OCI-LY7 (cell line): ENCODE measurements around the gene CD164L2. TPM values are rescaled to one million over a fixed set of nuclear protein-coding genes. Genes with fewer than 3 reads are reported as not detected.

Source experiments
- BruUV-seq: library from RNA; stranded (reverse); fragments of 400-500 nt; replicated peaks from 2 replicates; lab custom pipeline; 2021; lab: Mats Ljungman, UMichigan
- CTCF ChIA-PET: fragments of 300-600 bp; sonication (Branson Sonifier 250); formaldehyde crosslinking; loops from one replicate; lab custom pipeline; 2022; ENCODE audit warnings: antibody characterized with exemption; ENCODE audit not compliant: unreplicated experiment; lab: Charles Lee
- POLR2A ChIA-PET: fragments of 300-600 bp; sonication (Branson Sonifier 250); formaldehyde crosslinking; loops from one replicate; lab custom pipeline; 2022; ENCODE audit warnings: antibody characterized with exemption; lab: Charles Lee
- DNase-seq: peaks from one replicate; pipeline ENCODE4 v3.0.0-alpha.2; 2015; ENCODE audit warnings: low spot score
- H2AFZ ChIP-seq: fragments of 200-600 bp; sonication (generic), shearing (Covaris generic); 2 replicates; pipeline ENCODE4 v1.6.1; 2014; ENCODE audit warnings: mild to moderate bottlenecking, antibody characterized with exemption, low read length, moderate library complexity
- H3K27ac ChIP-seq: fragments of 200-600 bp; sonication (generic); 2 replicates; pipeline ENCODE4 v1.5.1; 2014; ENCODE audit warnings: mixed run types, low read depth, mild to moderate bottlenecking, moderate library complexity, low read length, inconsistent platforms; ENCODE audit not compliant: poor library complexity, severe bottlenecking
- H3K36me3 ChIP-seq: fragments of 200-600 bp; sonication (generic); 2 replicates; pipeline ENCODE4 v1.6.1; 2014; ENCODE audit warnings: mild to moderate bottlenecking, antibody characterized with exemption, low read length, moderate library complexity, mixed read lengths; ENCODE audit not compliant: insufficient read depth
- H3K4me1 ChIP-seq: fragments of 200-600 bp; sonication (generic); 2 replicates; pipeline ENCODE4 v1.5.1; 2014; ENCODE audit warnings: mild to moderate bottlenecking, low read length; ENCODE audit not compliant: insufficient read depth, poor library complexity, severe bottlenecking
- H3K4me2 ChIP-seq: fragments of 200-600 bp; sonication (generic); 2 replicates; pipeline ENCODE4 v1.6.1; 2014; ENCODE audit warnings: mild to moderate bottlenecking, low read length
- H3K4me3 ChIP-seq: fragments of 200-600 bp; sonication (generic); 2 replicates; pipeline ENCODE4 v1.5.1; 2014; ENCODE audit warnings: mild to moderate bottlenecking, low read depth, low read length; ENCODE audit not compliant: poor library complexity, severe bottlenecking
- H3K79me2 ChIP-seq: fragments of 200-600 bp; sonication (generic); 2 replicates; pipeline ENCODE4 v1.6.1; 2016; ENCODE audit warnings: low read depth, mild to moderate bottlenecking, low read length, moderate library complexity, mixed read lengths; ENCODE audit not compliant: insufficient read depth
- H3K9me2 ChIP-seq: fragments of 200-600 bp; sonication (generic); 2 replicates; pipeline ENCODE4 v1.6.1; 2016; ENCODE audit warnings: mild to moderate bottlenecking, low read length, mixed read lengths; ENCODE audit not compliant: insufficient read depth
- H3K9me3 ChIP-seq: fragments of 200-600 bp; sonication (generic); 2 replicates; pipeline ENCODE4 v1.6.1; 2014; ENCODE audit warnings: mild to moderate bottlenecking, mixed run types, low read length, mixed read lengths
- H4K20me1 ChIP-seq: fragments of 200-600 bp; sonication (generic); 2 replicates; pipeline ENCODE4 v1.6.1; 2014; ENCODE audit warnings: mild to moderate bottlenecking, antibody characterized with exemption, low read length, moderate library complexity, mixed read lengths; ENCODE audit not compliant: insufficient read depth
- CTCF ChIP-seq: fragments of 200-600 bp; sonication (generic); conservative IDR thresholded peaks from 2 replicates; pipeline ENCODE4 v1.5.1; 2014; ENCODE audit warnings: mild to moderate bottlenecking, antibody characterized with exemption, low read length, moderate library complexity, mixed read lengths
- EZH2phosphoT487 ChIP-seq: fragments of 200-600 bp; sonication (generic); IDR thresholded peaks from 2 replicates; pipeline ENCODE4 v1.6.1; 2018; ENCODE audit warnings: low read depth, borderline replicate concordance, mild to moderate bottlenecking, mixed run types, antibody characterized with exemption, low read length, moderate library complexity, mixed read lengths
- intact Hi-C: fragments of 100-400 bp; cut with micrococcal nuclease; formaldehyde crosslinking; loops from one replicate; pipeline ENCODE4 v1.10.0; 2022; ENCODE audit not compliant: unreplicated experiment
- total RNA-seq, 2 experiments: library from RNA; depleted of rRNA in 1 of 2; stranded (reverse); fragments of >200 nt in 1 of 2; shearing (Covaris generic) in 1 of 2; gene quantifications; 2 replicates each; pipeline ENCODE4 v1.2.3, GENCODE V29; 2014 to 2022

CD164L2 gene
- total RNA-seq, 2 experiments from 2014 or later = not detected

GRCh38 chr1:27413004-27413403 lies 29.9 kb upstream of the CD164L2 start:
- BruUV-seq = no TSS peak
- no peaks in the 10 kb centered on the region for H3K9me3 ChIP-seq
- no peaks in the 10 kb centered on the region for H3K9me2 ChIP-seq
- H2AFZ ChIP-seq = no peak overlapping the region
- H3K79me2 ChIP-seq = no peaks in the 10 kb centered on the region
- H3K4me2 ChIP-seq = no peak overlapping the region
- ChIA-PET CTCF (no interaction called here), POLR2A (no interaction called here)
- no peak overlapping the region for H3K4me3 ChIP-seq
- intact Hi-C loops = no loop called here
- TF ChIP-seq EZH2phosphoT487 (no peak), CTCF (no peak)
- peaks cover 26% of the 10 kb centered on the region for H3K4me1 ChIP-seq
- DNase-seq = no peak
- no peaks in the 10 kb centered on the region for H4K20me1 ChIP-seq
- H3K27ac ChIP-seq = no peak overlapping the region
- H3K36me3 ChIP-seq = peaks cover 95% of the 10 kb centered on the region

- H3K4me2 ChIP-seq = no peak overlapping the region
- H3K9me2 ChIP-seq = no peaks in the 10 kb centered on the region
- no TSS peak for BruUV-seq
- H3K9me3 ChIP-seq = no peaks in the 10 kb centered on the region
- H3K36me3 ChIP-seq = peaks cover 95% of the 10 kb centered on the region
- TF ChIP-seq CTCF (no peak), EZH2phosphoT487 (no peak)
- intact Hi-C loops = no loop called here
- no peak overlapping the region for H3K4me3 ChIP-seq
- no peak overlapping the region for H3K27ac ChIP-seq
- H4K20me1 ChIP-seq = no peaks in the 10 kb centered on the region
- H3K4me1 ChIP-seq = peaks cover 28% of the 10 kb centered on the region
- DNase-seq = no peak
- ChIA-PET POLR2A (interaction anchor here (1.3 kb wide), 1 partner anchor 8 kb away, joined by 7 read pairs; no protein-coding TSS in a partner anchor), CTCF (no interaction called here)
- H3K79me2 ChIP-seq = no peaks in the 10 kb centered on the region
- no peak overlapping the region for H2AFZ ChIP-seq
These were observed 29.4 kb upstream of the CD164L2 start for GRCh38 chr1:27412502-27412901.

GRCh38 chr1:27410709-27411108 lies 27.6 kb upstream of the CD164L2 start:
- Histone ChIP-seq H4K20me1 (no peaks in the 10 kb centered on the region), H3K9me3 (no peaks in the 10 kb centered on the region), H3K79me2 (no peaks in the 10 kb centered on the region), H2AFZ (no peak overlapping the region), H3K4me1 (peaks cover 30% of the 10 kb centered on the region), H3K9me2 (no peaks in the 10 kb centered on the region), H3K36me3 (peaks cover 84% of the 10 kb centered on the region), H3K4me3 (no peak overlapping the region), H3K27ac (no peak overlapping the region), H3K4me2 (no peak overlapping the region)
- no TSS peak for BruUV-seq
- no peak for TF ChIP-seq CTCF
- ChIA-PET CTCF (interaction anchor here (1.2 kb wide), 1 partner anchor 35 kb away, joined by 3 read pairs; no protein-coding TSS in a partner anchor), POLR2A (interaction anchor here (1.0 to 1.6 kb wide), 2 partner anchors 26 to 146 kb away, joined by 3 read pairs; no protein-coding TSS in a partner anchor)
- intact Hi-C loops = no loop called here
- DNase-seq = no peak
